OCI-LY1 (cell line): ENCODE data around the gene LYRM2.
"Not testable (repeated sequence)": the region's sequence is repeated elsewhere in the genome, so short reads cannot be mapped to it uniquely, and the experiment has no call there.

Experiments used
- H2AFZ ChIP-seq: fragments of 200-600 bp; sonication (generic), shearing (Covaris generic); 2 replicates; pipeline ENCODE4 v1.6.0; 2014; ENCODE audit warnings: antibody characterized with exemption, mild to moderate bottlenecking, low read length
- H3F3A ChIP-seq: fragments of 200-600 bp; sonication (generic), shearing (Covaris generic); 2 replicates; pipeline ENCODE4 v1.6.0; 2014; ENCODE audit warnings: mild to moderate bottlenecking, antibody characterized with exemption, low read length, moderate library complexity; ENCODE audit not compliant: insufficient read depth
- H3K27ac ChIP-seq: fragments of 200-600 bp; sonication (generic); 2 replicates; pipeline ENCODE4 v1.5.1; 2014; ENCODE audit warnings: low read length, mixed run types, mild to moderate bottlenecking, low read depth; ENCODE audit not compliant: poor library complexity, severe bottlenecking
- H3K27me3 ChIP-seq: fragments of 200-600 bp; sonication (generic); 2 replicates; pipeline ENCODE4 v1.6.0; 2014; ENCODE audit warnings: antibody characterized with exemption, mild to moderate bottlenecking, low read length, moderate library complexity; ENCODE audit not compliant: insufficient read depth
- H3K36me3 ChIP-seq: fragments of 200-600 bp; sonication (generic); 2 replicates; pipeline ENCODE4 v1.6.1; 2014; ENCODE audit warnings: mild to moderate bottlenecking, antibody characterized with exemption, low read length, moderate library complexity, mixed read lengths; ENCODE audit not compliant: insufficient read depth
- H3K4me1 ChIP-seq: fragments of 200-600 bp; sonication (generic); 2 replicates; pipeline ENCODE4 v1.5.1; 2014; ENCODE audit warnings: mild to moderate bottlenecking, low read length, moderate library complexity; ENCODE audit not compliant: insufficient read depth, severe bottlenecking
- H3K4me2 ChIP-seq: fragments of 200-600 bp; sonication (generic), shearing (Covaris generic); 2 replicates; pipeline ENCODE4 v1.6.1; 2014; ENCODE audit warnings: low read length
- H3K4me3 ChIP-seq: fragments of 200-600 bp; sonication (generic); 2 replicates; pipeline ENCODE4 v1.5.1; 2014; ENCODE audit warnings: low read length, low read depth, mild to moderate bottlenecking, mixed read lengths; ENCODE audit not compliant: poor library complexity, severe bottlenecking
- H3K79me2 ChIP-seq: fragments of 200-600 bp; shearing (Covaris generic); 2 replicates; pipeline ENCODE4 v1.6.1; 2016; ENCODE audit warnings: mixed run types, low read length, mixed read lengths; ENCODE audit not compliant: insufficient read depth
- H3K9ac ChIP-seq: fragments of 200-600 bp; sonication (generic), shearing (Covaris generic); 2 replicates; pipeline ENCODE4 v1.6.1; 2014; ENCODE audit warnings: mild to moderate bottlenecking, low read length, mixed read lengths
- H3K9me2 ChIP-seq: fragments of 200-600 bp; sonication (generic), shearing (Covaris generic); 2 replicates; pipeline ENCODE4 v1.6.1; 2014; ENCODE audit warnings: low read depth, mild to moderate bottlenecking, low read length, mixed read lengths
- H3K9me3 ChIP-seq: fragments of 200-600 bp; shearing (Covaris generic); 2 replicates; pipeline ENCODE4 v1.6.1; 2014; ENCODE audit warnings: low read length, mixed read lengths
- H4K20me1 ChIP-seq: fragments of 200-600 bp; sonication (generic), shearing (Covaris generic); 2 replicates; pipeline ENCODE4 v1.6.0; 2016; ENCODE audit warnings: mild to moderate bottlenecking, low read length; ENCODE audit not compliant: insufficient read depth
- CTCF ChIP-seq: fragments of 200-600 bp; sonication (generic), shearing (Covaris generic); IDR thresholded peaks from 2 replicates; pipeline ENCODE4 v1.5.1; 2017; ENCODE audit warnings: mild to moderate bottlenecking, antibody characterized with exemption, low read length, moderate library complexity, mixed read lengths
- EZH2 ChIP-seq: fragments of 200-600 bp; sonication (generic), shearing (Covaris generic); IDR thresholded peaks from 2 replicates; pipeline ENCODE4 v1.8.0; 2017; ENCODE audit warnings: borderline replicate concordance, mixed run types, mild to moderate bottlenecking, antibody characterized with exemption, low read length, moderate library complexity, mixed read lengths

LYRM2 gene

DNA sequence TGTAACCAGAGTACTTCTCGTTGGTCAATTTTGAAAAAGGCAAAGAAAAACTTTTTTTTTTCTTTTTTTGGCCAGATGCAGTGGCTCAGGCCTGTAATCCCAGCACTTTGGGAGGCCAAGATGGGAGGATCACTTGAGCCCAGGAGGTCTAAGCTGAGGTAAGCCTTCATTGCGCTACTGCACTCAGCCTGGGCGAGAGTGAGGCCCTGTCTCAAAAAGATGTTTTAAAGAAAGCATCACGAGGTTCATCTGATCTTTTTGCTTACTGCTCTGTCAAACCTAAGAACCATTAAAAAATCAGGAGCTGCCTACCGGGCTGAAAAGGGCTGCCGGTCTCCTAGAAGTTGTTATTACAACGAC lies 607 bp downstream of the LYRM2 start:
- Histone ChIP-seq H3K27me3 (no peaks in the 10 kb centered on the region), H3K4me1 (peaks cover 22% of the 10 kb centered on the region), H3K27ac (peak overlapping the region; percentile 82), H4K20me1 (no peaks in the 10 kb centered on the region), H3K9me2 (no peaks in the 10 kb centered on the region), H3K4me3 (peak overlapping the region; percentile 67), H3K36me3 (peaks cover 41% of the 10 kb centered on the region), H3F3A (no peaks in the 10 kb centered on the region), H2AFZ (no peak overlapping the region), H3K4me2 (peak overlapping the region; percentile 75), H3K9me3 (no peaks in the 10 kb centered on the region), H3K9ac (peak overlapping the region; percentile 74), H3K79me2 (0 out of 2 replicates have a peak, but pooled peaks cover 6% of the 10 kb centered on the region)
- no peak for TF ChIP-seq EZH2
- no peak for TF ChIP-seq CTCF

DNA sequence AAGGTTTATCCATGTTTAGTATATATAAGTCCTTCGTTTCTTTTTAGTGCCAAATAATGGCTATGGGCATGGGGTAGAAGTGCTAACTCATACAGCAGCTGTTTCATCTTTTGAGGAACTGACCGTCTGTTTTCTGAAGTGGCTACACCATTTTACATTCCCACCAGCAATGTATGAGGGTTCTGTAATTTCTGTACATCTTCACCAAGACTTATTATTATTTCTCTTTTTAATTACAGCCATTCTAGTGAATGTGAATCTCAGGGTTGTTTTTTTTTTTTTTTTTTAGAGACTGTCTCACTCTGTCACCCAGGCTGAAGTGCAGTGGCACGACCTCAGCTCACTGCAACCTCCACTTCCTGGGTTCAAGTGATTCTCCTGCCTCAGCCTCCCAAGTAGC lies 2.1 kb downstream of the LYRM2 start:
- not testable (repeated sequence) for H3F3A ChIP-seq, H2AFZ ChIP-seq, H4K20me1 ChIP-seq, H3K27ac ChIP-seq, H3K79me2 ChIP-seq, H3K9me2 ChIP-seq, H3K4me3 ChIP-seq, H3K9ac ChIP-seq, H3K9me3 ChIP-seq, H3K27me3 ChIP-seq, H3K4me2 ChIP-seq
- H3K4me1 ChIP-seq = peaks cover 22% of the 10 kb centered on the region
- H3K36me3 ChIP-seq = peaks cover 28% of the 10 kb centered on the region

GRCh38 chr6:89630488-89630887 lies 8.1 kb downstream of the LYRM2 start:
- H3K9me3 ChIP-seq = no peaks in the 10 kb centered on the region
- H3K27ac ChIP-seq = no peak overlapping the region
- H3K4me2 ChIP-seq = no peak overlapping the region
- H2AFZ ChIP-seq = no peak overlapping the region
- no peak for TF ChIP-seq EZH2
- no peak overlapping the region for H3K9ac ChIP-seq
- peaks cover 5% of the 10 kb centered on the region for H3K36me3 ChIP-seq
- no peaks in the 10 kb centered on the region for H3K27me3 ChIP-seq
- no peaks in the 10 kb centered on the region for H3K79me2 ChIP-seq
- H3K4me3 ChIP-seq = no peak overlapping the region
- no peaks in the 10 kb centered on the region for H3K4me1 ChIP-seq
- H3K9me2 ChIP-seq = no peaks in the 10 kb centered on the region
- H4K20me1 ChIP-seq = no peaks in the 10 kb centered on the region
- H3F3A ChIP-seq = no peaks in the 10 kb centered on the region

GRCh38 chr6:89623749-89624148 lies 14.8 kb downstream of the LYRM2 start:
- Histone ChIP-seq H3F3A (no peaks in the 10 kb centered on the region), H3K4me3 (no peak overlapping the region), H3K36me3 (no peaks in the 10 kb centered on the region), H3K27me3 (no peaks in the 10 kb centered on the region), H3K9me2 (no peaks in the 10 kb centered on the region), H3K27ac (no peak overlapping the region), H2AFZ (no peak overlapping the region), H3K79me2 (no peaks in the 10 kb centered on the region), H3K4me1 (peaks cover 5% of the 10 kb centered on the region), H3K4me2 (no peak overlapping the region), H4K20me1 (no peaks in the 10 kb centered on the region), H3K9ac (no peak overlapping the region), H3K9me3 (no peaks in the 10 kb centered on the region)
- TF ChIP-seq CTCF (no peak; the same call in 1 of the 2 replicates), EZH2 (no peak)
